ENCODE data around the gene EML4. TPM values are rescaled to one million over a fixed set of nuclear protein-coding genes. Genes with fewer than 3 reads are reported as not detected.

EML4 gene
- total RNA-seq, 3 donors from 2014 or later (not counting 1 experiment from before 2014, with no cell fraction given) = 88.4 to 136 (median 91.5) TPM

DNA sequence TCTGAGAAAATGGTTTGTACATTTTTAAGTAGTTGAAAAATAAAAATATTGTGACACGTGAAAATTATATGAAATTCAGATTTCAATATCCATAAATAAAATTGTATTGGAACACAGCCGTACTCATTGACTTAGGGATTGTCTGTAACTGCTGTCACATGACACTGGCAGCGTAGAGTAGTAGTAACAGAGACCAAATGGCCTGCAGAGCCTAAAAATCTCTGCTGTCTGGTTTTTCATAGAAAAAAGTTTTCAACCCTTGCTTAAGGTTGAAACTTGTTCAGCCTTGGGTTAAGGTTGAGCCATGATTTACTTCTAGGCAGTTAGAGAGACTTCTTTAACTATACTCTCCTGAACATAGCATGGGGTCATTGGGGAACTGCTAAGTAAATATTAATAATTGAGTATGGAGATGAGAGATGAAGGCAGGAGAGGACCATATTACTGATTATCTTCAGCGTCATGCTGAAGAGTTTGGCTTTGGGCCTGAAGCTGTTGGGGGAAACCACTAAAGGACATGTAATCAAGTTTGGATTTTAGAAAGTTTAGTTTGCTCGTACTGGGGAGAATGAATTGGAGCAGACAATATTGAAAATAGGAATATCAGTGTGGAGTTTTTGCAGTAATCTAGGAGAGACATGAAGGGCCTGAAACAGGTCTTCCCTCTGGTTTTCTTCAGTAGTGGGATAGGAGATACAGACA lies 16.2 kb downstream of the EML4 start:
- H3K4me1 ChIP-seq (ENCODE audit: control insufficient read depth, insufficient read depth, low read length) = peaks cover 16% of the 10 kb centered on the region
- H3K4me1 Mint-ChIP-seq = peaks cover 38% of the 10 kb centered on the region in 2 donors
- intact Hi-C loops (cut with micrococcal nuclease) = loop anchor here (2.0 kb wide), 1 partner anchor 53 kb away; no protein-coding TSS in a partner anchor

GRCh38 chr2:42186366-42186765 lies 17.2 kb downstream of the EML4 start:
- WGBS (ENCODE audit: insufficient coverage) = no CpG with 5 or more reads among the region's 1 CpG
- peaks cover 33 to 34% of the 10 kb centered on the region in 2 donors for H3K4me1 Mint-ChIP-seq
- ATAC-seq = no peak
- no peak for DNase-seq
- H3K27ac Mint-ChIP-seq = no peak overlapping the region
- no peaks in the 10 kb centered on the region for H3K9me3 Mint-ChIP-seq
- no peaks in the 10 kb centered on the region for H3K36me3 Mint-ChIP-seq
- H3K4me3 Mint-ChIP-seq = no peak overlapping the region
- no peaks in the 10 kb centered on the region for H3K36me3 ChIP-seq (ENCODE audit: control insufficient read depth, insufficient read depth, low read length)
- no peak overlapping the region for H3K27ac ChIP-seq (ENCODE audit: low read length)
- TF ChIP-seq CTCF (IDR thresholded peaks at IDR 0.05) = no peak
- H3K27me3 ChIP-seq (ENCODE audit: control insufficient read depth, insufficient read depth, low read length) = no peaks in the 10 kb centered on the region
- peaks cover 16% of the 10 kb centered on the region for H3K4me1 ChIP-seq (ENCODE audit: control insufficient read depth, insufficient read depth, low read length)
- intact Hi-C loops (cut with micrococcal nuclease) = no loop called here
- H3K27me3 Mint-ChIP-seq (ENCODE audit: low read depth in 2 of 2) = no peaks in the 10 kb centered on the region
- no peak overlapping the region for H3K4me3 ChIP-seq (ENCODE audit: low read length)
- no peaks in the 10 kb centered on the region for H3K9me3 ChIP-seq (ENCODE audit: control insufficient read depth, insufficient read depth, low read length)

More for the DNA sequence above, 16.2 kb downstream of the EML4 start:
- Histone ChIP-seq H3K27ac (ENCODE audit: low read length) (no peak overlapping the region), H3K27me3 (ENCODE audit: control insufficient read depth, insufficient read depth, low read length) (no peaks in the 10 kb centered on the region), H3K9me3 (ENCODE audit: control insufficient read depth, insufficient read depth, low read length) (no peaks in the 10 kb centered on the region), H3K4me3 (ENCODE audit: low read length) (no peak overlapping the region), H3K36me3 (ENCODE audit: control insufficient read depth, insufficient read depth, low read length) (no peaks in the 10 kb centered on the region)
- ATAC-seq (no peak), DNase-seq (no peak)
- 92% methylated on average over 4 of the region's 5 CpGs for WGBS (ENCODE audit: insufficient coverage)
- Mint-ChIP-seq H3K9me3 (no peaks in the 10 kb centered on the region), H3K27ac (peak overlapping the region in 1 of 2 donors; percentile 77), H3K27me3 (ENCODE audit: low read depth in 2 of 2) (no peaks in the 10 kb centered on the region), H3K36me3 (no peaks in the 10 kb centered on the region), H3K4me3 (no peak overlapping the region)
- no peak for TF ChIP-seq CTCF (IDR thresholded peaks at IDR 0.05)

- Histone ChIP-seq H3K9me3 (ENCODE audit: control insufficient read depth, insufficient read depth, low read length) (no peaks in the 10 kb centered on the region), H3K36me3 (ENCODE audit: control insufficient read depth, insufficient read depth, low read length) (no peaks in the 10 kb centered on the region), H3K27me3 (ENCODE audit: control insufficient read depth, insufficient read depth, low read length) (no peaks in the 10 kb centered on the region), H3K4me3 (ENCODE audit: low read length) (no peak overlapping the region), H3K4me1 (ENCODE audit: control insufficient read depth, insufficient read depth, low read length) (peaks cover 16% of the 10 kb centered on the region), H3K27ac (ENCODE audit: low read length) (no peak overlapping the region)
- Mint-ChIP-seq H3K4me1 (peaks cover 28 to 30% of the 10 kb centered on the region in 2 donors), H3K27ac (no peak overlapping the region), H3K9me3 (no peaks in the 10 kb centered on the region), H3K27me3 (ENCODE audit: low read depth in 2 of 2) (no peaks in the 10 kb centered on the region), H3K36me3 (no peaks in the 10 kb centered on the region), H3K4me3 (no peak overlapping the region)
- intact Hi-C loops (cut with micrococcal nuclease) = no loop called here
- ATAC-seq (no peak), DNase-seq (no peak)
- WGBS (ENCODE audit: insufficient coverage) = 62% methylated on average over 4 of the region's 8 CpGs
- no peak for TF ChIP-seq CTCF (IDR thresholded peaks at IDR 0.05)
These were observed 17.9 kb downstream of the EML4 start for GRCh38 chr2:42186945-42187632.

Data from natural killer cell (primary cell).